Stomach (tissue), 9 donors: ENCODE measurements around the gene KRTAP19-8. TPM values are rescaled to one million over a fixed set of nuclear protein-coding genes. Genes with fewer than 3 reads are reported as not detected.

Experiments used
- DNase-seq, 2 donors: peaks; one replicate each; pipeline versions ENCODE4 v3.0.0 to v3.0.0-alpha.2; 2013 to 2019
- H3K27ac ChIP-seq, 5 donors: fragments of 200-600 bp in 4 of 5; sonication (generic) in 4 of 5; one replicate each; pipeline ENCODE4 v1.5.1; 2013 to 2019; ENCODE audit warnings: mild to moderate bottlenecking in 1 of 5, moderate library complexity in 1 of 5
- H3K27me3 ChIP-seq, 3 donors: fragments of 200-600 bp; sonication (generic); one replicate each; pipeline ENCODE4 v1.5.1; 2017 to 2019; ENCODE audit warnings: mixed run types in 1 of 3
- H3K36me3 ChIP-seq, 4 donors: fragments of 200-600 bp; sonication (generic); 1 replicate in 3 of 4; 2 replicates in 1 of 4; pipeline ENCODE4 v1.5.1; 2016 to 2019
- H3K4me1 ChIP-seq, 4 donors: fragments of 200-600 bp; sonication (generic); one replicate each; pipeline ENCODE4 v1.5.1; 2016 to 2019
- H3K4me3 ChIP-seq, 4 donors: fragments of 200-600 bp; sonication (generic) in 3 of 4; one replicate each; pipeline ENCODE4 v1.5.1; 2016 to 2019; ENCODE audit warnings: mild to moderate bottlenecking in 1 of 4
- H3K9me3 ChIP-seq, 4 donors: fragments of 200-600 bp; sonication (generic); one replicate each; pipeline ENCODE4 v1.5.1; 2016 to 2019
- CTCF ChIP-seq, 7 experiments: fragments of 450-650 bp in 4 of 7; fragments of 200-600 bp in 3 of 7; sonication (generic) in 3 of 7; IDR thresholded peaks; one replicate each; pipeline ENCODE4 v1.5.1; 2016 to 2019; ENCODE audit warnings: antibody characterized with exemption in 7 of 7, control low read depth in 2 of 7, mild to moderate bottlenecking in 1 of 7
- EP300 ChIP-seq: sonication (generic); formaldehyde crosslinking; IDR thresholded peaks from one replicate; pipeline ENCODE4 v1.6.1; 2017; ENCODE audit warnings: antibody characterized with exemption
- POLR2A ChIP-seq, 4 donors: fragments of 450-650 bp; IDR thresholded peaks; one replicate each; pipeline ENCODE4 v1.6.1; 2016; ENCODE audit warnings: antibody characterized with exemption in 4 of 4, control low read depth in 2 of 4, mild to moderate bottlenecking in 1 of 4, moderate library complexity in 1 of 4
- POLR2AphosphoS5 ChIP-seq, 3 donors: sonication (generic); formaldehyde crosslinking; IDR thresholded peaks; one replicate each; pipeline ENCODE4 v1.6.1; 2016; ENCODE audit warnings: antibody characterized with exemption in 3 of 3
- WGBS, 5 donors: extraction: QIAGEN DNeasy Blood & Tissue Kit in 3 of 5; methylation state at CpG; one replicate each; pipeline versions ENCODE4 v1.1.5 to v1.1.7; 2013 to 2018; 5-methylcytosine and 5-hydroxymethylcytosine counted together
- intact Hi-C: fragments of 100-400 bp; cut with DNase I; formaldehyde crosslinking; loops from one replicate; pipeline ENCODE4 v1.15.1; 2023; ENCODE audit warnings: low total_unique reads
- polyA plus RNA-seq, 3 donors: library from polyadenylated mRNA; stranded (reverse); fragments of 200-250 nt; gene quantifications; one replicate each; pipeline ENCODE4 v1.2.3, GENCODE V29; 2013
- total RNA-seq, 5 donors: library from RNA; depleted of rRNA; stranded (reverse); fragments of >200 nt; gene quantifications; one replicate each; pipeline versions ENCODE4 v1.1.0 to v1.2.3, GENCODE V29; 2014 to 2016
- donor health status: healthy with polysubstance abuse.
- donor health status: Bipolar disorder and iron deficiency.
- donor health status: healthy.

KRTAP19-8 gene
- total and polyA plus RNA-seq, 8 donors = not detected

GRCh38 chr21:31042080-31042464 lies 3.8 kb upstream of the KRTAP19-8 start:
- TF ChIP-seq POLR2A (IDR thresholded peaks at IDR 0.05) = no peak
- TF ChIP-seq POLR2AphosphoS5 (IDR thresholded peaks at IDR 0.05) = no peak
- TF ChIP-seq CTCF (IDR thresholded peaks at IDR 0.05) = no peak
- no peak for TF ChIP-seq EP300
- Histone ChIP-seq H3K36me3 (no peaks in the 10 kb centered on the region), H3K4me3 (no peak overlapping the region), H3K4me1 (no peaks in the 10 kb centered on the region), H3K9me3 (no peaks in the 10 kb centered on the region), H3K27ac (no peak overlapping the region), H3K27me3 (no peaks in the 10 kb centered on the region)
- intact Hi-C loops = no loop called here
- WGBS, 5 donors = 26 to 60% (median 54%) methylated on average over 1 of the region's 1 CpG
- no peak for DNase-seq

GRCh38 chr21:31041295-31042079 lies 3.2 kb upstream of the KRTAP19-8 start:
- intact Hi-C loops = no loop called here
- H3K36me3 ChIP-seq = no peaks in the 10 kb centered on the region
- no peak overlapping the region for H3K27ac ChIP-seq
- no peak overlapping the region for H3K4me3 ChIP-seq
- H3K4me1 ChIP-seq = no peaks in the 10 kb centered on the region
- H3K9me3 ChIP-seq = no peaks in the 10 kb centered on the region
- 76 to 80% (median 78%) methylated on average over 11 of the region's 11 CpGs for WGBS, 5 donors
- DNase-seq = no peak
- H3K27me3 ChIP-seq = no peaks in the 10 kb centered on the region
- TF ChIP-seq POLR2A (IDR thresholded peaks at IDR 0.05) (no peak), CTCF (IDR thresholded peaks at IDR 0.05) (no peak), EP300 (no peak), POLR2AphosphoS5 (IDR thresholded peaks at IDR 0.05) (no peak)

- TF ChIP-seq EP300 = no peak
- no peak for TF ChIP-seq CTCF (IDR thresholded peaks at IDR 0.05)
- no peak for TF ChIP-seq POLR2A (IDR thresholded peaks at IDR 0.05)
- Histone ChIP-seq H3K27ac (no peak overlapping the region), H3K4me3 (no peak overlapping the region), H3K36me3 (no peaks in the 10 kb centered on the region), H3K9me3 (no peaks in the 10 kb centered on the region), H3K27me3 (no peaks in the 10 kb centered on the region), H3K4me1 (no peaks in the 10 kb centered on the region)
- no peak for DNase-seq
- intact Hi-C loops = no loop called here
Observed at GRCh38 chr21:31034378-31034777, 3.9 kb downstream of the KRTAP19-8 start.

GRCh38 chr21:31030367-31031106 lies 7.7 kb downstream of the KRTAP19-8 start:
- intact Hi-C loops = no loop called here
- H3K36me3 ChIP-seq = no peaks in the 10 kb centered on the region
- H3K9me3 ChIP-seq = no peaks in the 10 kb centered on the region
- H3K4me1 ChIP-seq = no peaks in the 10 kb centered on the region
- no peaks in the 10 kb centered on the region for H3K27me3 ChIP-seq
- 78 to 90% (median 86%) methylated on average over 3 of the region's 3 CpGs for WGBS, 5 donors
- no peak overlapping the region for H3K4me3 ChIP-seq
- DNase-seq = no peak
- TF ChIP-seq EP300 (no peak), POLR2AphosphoS5 (IDR thresholded peaks at IDR 0.05) (no peak), CTCF (IDR thresholded peaks at IDR 0.05) (no peak), POLR2A (IDR thresholded peaks at IDR 0.05) (no peak)
- no peak overlapping the region for H3K27ac ChIP-seq
